OCI-LY7 (cell line): ENCODE measurements around the gene SLC25A44. TPM values are rescaled to one million over a fixed set of nuclear protein-coding genes. Genes with fewer than 3 reads are reported as not detected.

Source experiments
- BruUV-seq: library from RNA; stranded (reverse); fragments of 400-500 nt; replicated peaks from 2 replicates; lab custom pipeline; 2021; lab: Mats Ljungman, UMichigan
- CTCF ChIA-PET: fragments of 300-600 bp; sonication (Branson Sonifier 250); formaldehyde crosslinking; loops from one replicate; lab custom pipeline; 2022; ENCODE audit warnings: antibody characterized with exemption; ENCODE audit not compliant: unreplicated experiment; lab: Charles Lee
- POLR2A ChIA-PET: fragments of 300-600 bp; sonication (Branson Sonifier 250); formaldehyde crosslinking; loops from one replicate; lab custom pipeline; 2022; ENCODE audit warnings: antibody characterized with exemption; lab: Charles Lee
- DNase-seq: peaks from one replicate; pipeline ENCODE4 v3.0.0-alpha.2; 2015; ENCODE audit warnings: low spot score
- H2AFZ ChIP-seq: fragments of 200-600 bp; sonication (generic), shearing (Covaris generic); 2 replicates; pipeline ENCODE4 v1.6.1; 2014; ENCODE audit warnings: mild to moderate bottlenecking, antibody characterized with exemption, low read length, moderate library complexity
- H3K27ac ChIP-seq: fragments of 200-600 bp; sonication (generic); 2 replicates; pipeline ENCODE4 v1.5.1; 2014; ENCODE audit warnings: mixed run types, low read depth, mild to moderate bottlenecking, moderate library complexity, low read length, inconsistent platforms; ENCODE audit not compliant: poor library complexity, severe bottlenecking
- H3K36me3 ChIP-seq: fragments of 200-600 bp; sonication (generic); 2 replicates; pipeline ENCODE4 v1.6.1; 2014; ENCODE audit warnings: mild to moderate bottlenecking, antibody characterized with exemption, low read length, moderate library complexity, mixed read lengths; ENCODE audit not compliant: insufficient read depth
- H3K4me1 ChIP-seq: fragments of 200-600 bp; sonication (generic); 2 replicates; pipeline ENCODE4 v1.5.1; 2014; ENCODE audit warnings: mild to moderate bottlenecking, low read length; ENCODE audit not compliant: insufficient read depth, poor library complexity, severe bottlenecking
- H3K4me2 ChIP-seq: fragments of 200-600 bp; sonication (generic); 2 replicates; pipeline ENCODE4 v1.6.1; 2014; ENCODE audit warnings: mild to moderate bottlenecking, low read length
- H3K4me3 ChIP-seq: fragments of 200-600 bp; sonication (generic); 2 replicates; pipeline ENCODE4 v1.5.1; 2014; ENCODE audit warnings: mild to moderate bottlenecking, low read depth, low read length; ENCODE audit not compliant: poor library complexity, severe bottlenecking
- H3K79me2 ChIP-seq: fragments of 200-600 bp; sonication (generic); 2 replicates; pipeline ENCODE4 v1.6.1; 2016; ENCODE audit warnings: low read depth, mild to moderate bottlenecking, low read length, moderate library complexity, mixed read lengths; ENCODE audit not compliant: insufficient read depth
- H3K9me2 ChIP-seq: fragments of 200-600 bp; sonication (generic); 2 replicates; pipeline ENCODE4 v1.6.1; 2016; ENCODE audit warnings: mild to moderate bottlenecking, low read length, mixed read lengths; ENCODE audit not compliant: insufficient read depth
- H3K9me3 ChIP-seq: fragments of 200-600 bp; sonication (generic); 2 replicates; pipeline ENCODE4 v1.6.1; 2014; ENCODE audit warnings: mild to moderate bottlenecking, mixed run types, low read length, mixed read lengths
- H4K20me1 ChIP-seq: fragments of 200-600 bp; sonication (generic); 2 replicates; pipeline ENCODE4 v1.6.1; 2014; ENCODE audit warnings: mild to moderate bottlenecking, antibody characterized with exemption, low read length, moderate library complexity, mixed read lengths; ENCODE audit not compliant: insufficient read depth
- EZH2phosphoT487 ChIP-seq: fragments of 200-600 bp; sonication (generic); IDR thresholded peaks from 2 replicates; pipeline ENCODE4 v1.6.1; 2018; ENCODE audit warnings: low read depth, borderline replicate concordance, mild to moderate bottlenecking, mixed run types, antibody characterized with exemption, low read length, moderate library complexity, mixed read lengths
- intact Hi-C: fragments of 100-400 bp; cut with micrococcal nuclease; formaldehyde crosslinking; loops from one replicate; pipeline ENCODE4 v1.10.0; 2022; ENCODE audit not compliant: unreplicated experiment
- total RNA-seq, 2 experiments: library from RNA; depleted of rRNA in 1 of 2; stranded (reverse); fragments of >200 nt in 1 of 2; shearing (Covaris generic) in 1 of 2; gene quantifications; 2 replicates each; pipeline ENCODE4 v1.2.3, GENCODE V29; 2014 to 2022
- TF ChIP-seq, protein P1 (sequence below): fragments of 200-600 bp; sonication (generic); conservative IDR thresholded peaks from 2 replicates; pipeline ENCODE4 v1.5.1; 2014; ENCODE audit warnings: mild to moderate bottlenecking, antibody characterized with exemption, low read length, moderate library complexity, mixed read lengths

SLC25A44 gene
- total RNA-seq, 2 experiments from 2014 or later, result 11.0 to 22.5 TPM

DNA sequence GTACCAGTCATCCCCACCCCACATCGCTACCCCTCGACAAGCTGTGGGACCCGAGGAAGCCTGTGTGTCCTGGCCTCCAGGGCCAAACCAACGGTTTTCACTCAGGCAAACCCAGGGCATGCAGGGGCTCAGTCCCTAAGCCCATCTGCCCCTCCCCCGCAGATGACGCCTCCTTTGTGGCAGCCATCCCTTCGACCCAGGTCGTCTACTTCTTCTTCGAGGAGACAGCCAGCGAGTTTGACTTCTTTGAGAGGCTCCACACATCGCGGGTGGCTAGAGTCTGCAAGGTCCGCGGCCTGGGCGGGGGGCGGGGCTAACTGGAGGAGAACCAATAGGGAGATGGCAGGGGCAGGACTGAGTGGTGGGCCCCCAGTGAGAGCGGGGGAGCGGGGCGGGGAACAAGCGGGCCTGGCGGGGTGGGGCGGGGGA, 33.1 kb upstream of the SLC25A44 start:
- peaks cover 8% of the 10 kb centered on the region; the same call in 1 of the 2 replicates for H3K9me3 ChIP-seq
- no peak overlapping the region for H3K4me2 ChIP-seq
- no peak for DNase-seq
- no peaks in the 10 kb centered on the region for H4K20me1 ChIP-seq
- no peak overlapping the region for H3K27ac ChIP-seq
- no peaks in the 10 kb centered on the region for H3K9me2 ChIP-seq
- no peak overlapping the region for H3K4me3 ChIP-seq
- no TSS peak for BruUV-seq
- peaks cover 50% of the 10 kb centered on the region for H3K4me1 ChIP-seq
- ChIA-PET POLR2A (interaction anchor here (0.8 to 1.6 kb wide), 2 partner anchors 10 to 12 kb away, joined by 4 read pairs; no protein-coding TSS in a partner anchor), CTCF (no interaction called here)
- H3K36me3 ChIP-seq, result peaks cover 86% of the 10 kb centered on the region
- H3K79me2 ChIP-seq, result peaks cover 37% of the 10 kb centered on the region
- H2AFZ ChIP-seq, result no peak overlapping the region
- TF ChIP-seq, protein P1, sequence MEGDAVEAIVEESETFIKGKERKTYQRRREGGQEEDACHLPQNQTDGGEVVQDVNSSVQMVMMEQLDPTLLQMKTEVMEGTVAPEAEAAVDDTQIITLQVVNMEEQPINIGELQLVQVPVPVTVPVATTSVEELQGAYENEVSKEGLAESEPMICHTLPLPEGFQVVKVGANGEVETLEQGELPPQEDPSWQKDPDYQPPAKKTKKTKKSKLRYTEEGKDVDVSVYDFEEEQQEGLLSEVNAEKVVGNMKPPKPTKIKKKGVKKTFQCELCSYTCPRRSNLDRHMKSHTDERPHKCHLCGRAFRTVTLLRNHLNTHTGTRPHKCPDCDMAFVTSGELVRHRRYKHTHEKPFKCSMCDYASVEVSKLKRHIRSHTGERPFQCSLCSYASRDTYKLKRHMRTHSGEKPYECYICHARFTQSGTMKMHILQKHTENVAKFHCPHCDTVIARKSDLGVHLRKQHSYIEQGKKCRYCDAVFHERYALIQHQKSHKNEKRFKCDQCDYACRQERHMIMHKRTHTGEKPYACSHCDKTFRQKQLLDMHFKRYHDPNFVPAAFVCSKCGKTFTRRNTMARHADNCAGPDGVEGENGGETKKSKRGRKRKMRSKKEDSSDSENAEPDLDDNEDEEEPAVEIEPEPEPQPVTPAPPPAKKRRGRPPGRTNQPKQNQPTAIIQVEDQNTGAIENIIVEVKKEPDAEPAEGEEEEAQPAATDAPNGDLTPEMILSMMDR, result no peak
- TF ChIP-seq EZH2phosphoT487, result no peak
- intact Hi-C loops, result no loop called here

DNA sequence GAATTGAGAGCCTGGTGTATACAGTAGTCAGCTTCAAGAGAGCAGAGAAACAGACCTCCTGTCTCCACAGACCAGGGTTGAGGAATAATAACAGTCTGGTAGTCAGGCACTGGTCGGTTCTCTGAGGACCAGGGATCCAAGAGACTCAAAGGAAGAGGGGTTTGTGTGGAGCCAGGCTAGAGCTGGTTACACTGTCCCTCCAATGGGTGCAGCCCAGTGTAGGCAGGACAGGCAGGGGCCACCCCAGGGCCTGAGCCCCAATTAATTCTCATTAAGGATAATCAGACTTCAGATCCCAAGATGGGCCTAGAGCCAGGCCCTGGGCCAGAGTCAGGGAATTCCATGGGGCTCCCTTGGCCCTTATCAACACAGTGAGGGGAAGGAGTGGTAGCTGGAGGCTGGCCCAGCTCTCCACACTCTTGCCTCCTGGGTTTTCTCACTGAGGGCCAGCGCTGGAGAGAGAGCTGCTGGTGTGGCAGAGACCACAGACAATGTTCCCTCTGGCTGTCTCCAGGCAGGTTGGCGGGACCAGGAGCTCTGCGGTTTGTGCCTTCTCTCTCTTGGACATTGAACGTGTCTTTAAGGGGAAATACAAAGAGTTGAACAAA, 31.4 kb upstream of the SLC25A44 start:
- Histone ChIP-seq H4K20me1 (no peaks in the 10 kb centered on the region), H3K9me3 (peaks cover 9% of the 10 kb centered on the region; the same call in 1 of the 2 replicates), H3K9me2 (no peaks in the 10 kb centered on the region), H3K4me2 (no peak overlapping the region), H3K79me2 (peaks cover 25% of the 10 kb centered on the region; the same call in 1 of the 2 replicates), H3K36me3 (peaks cover 94% of the 10 kb centered on the region), H3K27ac (no peak overlapping the region), H3K4me3 (no peak overlapping the region), H2AFZ (no peak overlapping the region), H3K4me1 (peaks cover 48% of the 10 kb centered on the region)
- no peak for DNase-seq
- no TSS peak for BruUV-seq
- POLR2A ChIA-PET, result no interaction called here
- CTCF ChIA-PET, result no interaction called here
- intact Hi-C loops, result no loop called here
- TF ChIP-seq EZH2phosphoT487, result no peak
- TF ChIP-seq, protein P1, result no peak

DNA sequence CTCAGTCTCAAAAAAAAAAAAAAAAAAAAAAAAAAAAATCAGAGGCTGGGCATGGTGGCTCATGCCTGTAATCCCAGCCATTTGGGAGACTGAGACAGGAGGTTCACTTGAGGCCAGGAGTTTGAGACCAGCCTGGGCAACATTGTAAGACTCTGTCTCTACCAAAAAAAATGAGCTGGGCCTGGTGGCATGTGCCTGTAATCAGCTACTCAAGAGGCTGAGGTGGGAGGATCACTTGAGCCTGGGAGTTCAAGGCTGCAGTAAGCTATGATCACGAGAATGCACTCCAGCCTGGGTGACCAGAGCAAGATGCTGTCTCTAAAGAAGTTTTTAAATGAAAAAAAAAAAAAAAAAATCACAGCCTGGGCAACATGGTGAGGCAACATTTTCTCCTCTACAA, 30.2 kb upstream of the SLC25A44 start:
- TF ChIP-seq EZH2phosphoT487, result no peak
- TF ChIP-seq, protein P1, result no peak
- Histone ChIP-seq H3K4me1 (peaks cover 37% of the 10 kb centered on the region), H3K27ac (no peak overlapping the region), H3K4me3 (no peak overlapping the region), H4K20me1 (no peaks in the 10 kb centered on the region), H3K9me2 (no peaks in the 10 kb centered on the region), H3K9me3 (peaks cover 9% of the 10 kb centered on the region; the same call in 1 of the 2 replicates), H3K4me2 (no peak overlapping the region), H3K36me3 (peaks cover 95% of the 10 kb centered on the region), H2AFZ (no peak overlapping the region), H3K79me2 (peaks cover 15% of the 10 kb centered on the region; the same call in 1 of the 2 replicates)
- POLR2A ChIA-PET, result interaction anchor here (0.6 to 5.2 kb wide), 9 partner anchors 9 to 29 kb away, joined by 3 to 21 read pairs (median 3); no protein-coding TSS in a partner anchor
- CTCF ChIA-PET, result no interaction called here
- no TSS peak for BruUV-seq
- DNase-seq, result no peak
- intact Hi-C loops, result no loop called here
